Stimulated activated CD4-positive, alpha-beta T cell treated with anti-CD3 and anti-CD28 coated beads, Interleukin-12 subunit alpha, Interleukin-12 subunit beta, amount 100 ng/mL, for 24 hours (primary cell): ENCODE results near the gene CLHC1.

ENCODE experiments used
- DNase-seq, 2 experiments: peaks; one replicate each; pipeline ENCODE4 v3.0.0-alpha.2; 2020; ENCODE audit warnings: low read depth in 2 of 2

CLHC1 gene

GRCh38 chr2:55169359-55169758, 62.7 kb downstream of the CLHC1 start:
- no peak for DNase-seq

GRCh38 chr2:55168221-55169154, 63.6 kb downstream of the CLHC1 start:
- no peak for DNase-seq

- no peak for DNase-seq
Measured at GRCh38 chr2:55165626-55166025, 66.5 kb downstream of the CLHC1 start.

- DNase-seq: no peak
Measured at GRCh38 chr2:55164534-55165480, 67.3 kb downstream of the CLHC1 start.

- DNase-seq: no peak
Measured at GRCh38 chr2:55163941-55164390, 68.1 kb downstream of the CLHC1 start.

- no peak for DNase-seq
Measured at GRCh38 chr2:55163274-55163721, 68.8 kb downstream of the CLHC1 start.

DNA sequence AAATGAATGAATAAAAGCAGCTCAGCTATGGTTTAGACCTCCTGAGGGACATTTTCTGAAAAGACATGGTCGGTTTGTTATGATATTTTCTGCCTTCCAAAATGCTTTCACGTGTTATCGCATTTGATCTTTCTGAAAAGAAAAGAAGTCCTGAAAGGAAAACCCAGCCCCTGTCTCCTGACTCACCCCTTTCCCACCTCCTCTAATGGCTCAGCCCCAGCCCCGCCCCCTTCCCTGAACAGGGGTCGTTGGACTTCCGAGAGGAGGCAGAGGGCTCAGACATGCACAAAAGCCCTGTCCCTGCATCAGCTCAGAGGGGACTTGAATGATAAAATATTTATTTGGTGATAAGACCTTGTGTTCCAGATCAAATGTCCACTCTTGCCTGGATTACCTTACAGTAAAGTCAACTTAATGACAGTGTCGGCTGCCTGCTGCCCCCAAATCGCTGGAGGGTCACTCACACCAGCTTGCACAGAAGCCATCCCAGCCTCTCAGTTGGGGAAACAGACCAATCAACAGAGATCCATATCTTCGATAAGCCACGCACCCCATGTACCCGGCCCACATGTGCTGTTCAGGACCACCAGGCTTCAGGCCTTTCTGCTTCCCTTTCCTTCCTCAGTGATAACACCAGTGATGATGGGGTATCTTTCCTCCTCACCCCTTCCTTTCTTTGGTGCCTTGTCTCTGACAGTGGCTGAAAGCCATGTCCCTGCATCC, 69.6 kb downstream of the CLHC1 start:
- DNase-seq: no peak

GRCh38 chr2:55161295-55162210, 70.5 kb downstream of the CLHC1 start:
- no peak for DNase-seq

DNA sequence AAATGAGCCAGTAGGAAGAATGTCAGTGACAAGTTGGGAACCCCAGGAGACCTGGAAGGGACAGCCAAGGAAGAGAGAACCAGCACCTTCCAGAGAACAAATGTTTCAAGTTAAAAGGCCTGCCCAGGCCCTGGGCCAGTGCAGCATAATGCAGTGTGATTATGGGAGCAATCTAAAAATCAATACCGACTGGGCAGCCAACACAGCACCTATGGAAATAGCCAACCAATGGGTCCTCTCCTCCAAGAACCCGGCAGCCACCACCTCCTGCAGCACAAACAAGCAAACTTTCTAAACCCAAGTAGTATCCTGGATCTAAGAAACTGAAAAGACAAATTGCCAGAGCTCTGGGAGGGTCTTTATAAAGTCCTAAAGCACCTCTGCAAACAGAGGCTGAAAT, 71.7 kb downstream of the CLHC1 start:
- no peak for DNase-seq

GRCh38 chr2:55159752-55160151, 72.3 kb downstream of the CLHC1 start:
- no peak for DNase-seq

- DNase-seq: no peak
Measured at GRCh38 chr2:55159037-55159651, 72.9 kb downstream of the CLHC1 start.

DNA sequence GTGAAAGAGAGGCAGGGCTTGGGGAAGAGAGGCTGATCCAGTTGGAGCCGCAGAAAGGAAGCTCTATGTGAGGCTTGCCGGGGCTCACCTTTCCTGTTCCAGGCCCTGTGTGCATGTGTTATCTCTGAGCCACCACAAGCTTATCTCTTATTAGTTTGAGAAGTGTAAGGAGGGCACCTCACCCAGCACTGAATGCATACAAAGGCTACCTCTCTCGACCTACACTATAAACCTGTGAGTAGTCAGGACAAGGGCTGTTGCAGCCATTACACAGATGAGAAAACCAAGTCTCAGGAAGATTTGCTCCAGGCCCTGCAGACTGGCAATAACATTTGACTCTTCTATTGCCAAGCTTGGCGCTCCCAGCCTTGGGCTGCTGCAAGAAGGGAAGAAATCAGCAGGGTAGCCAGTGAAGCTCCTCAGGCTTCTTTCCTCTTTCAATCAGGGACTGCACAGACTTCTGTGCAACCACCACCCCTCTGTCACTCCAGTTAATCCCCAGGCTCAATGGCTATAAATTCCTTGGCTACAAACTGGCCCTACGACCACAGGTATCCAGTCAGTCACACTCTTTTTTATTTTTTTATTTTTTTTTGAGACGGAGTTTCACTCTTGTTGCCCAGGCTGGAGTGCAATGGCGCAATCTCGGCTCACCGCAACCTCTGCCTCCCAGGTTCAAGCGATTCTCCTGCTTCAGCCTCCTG, 73.8 kb downstream of the CLHC1 start:
- DNase-seq: no peak

DNA sequence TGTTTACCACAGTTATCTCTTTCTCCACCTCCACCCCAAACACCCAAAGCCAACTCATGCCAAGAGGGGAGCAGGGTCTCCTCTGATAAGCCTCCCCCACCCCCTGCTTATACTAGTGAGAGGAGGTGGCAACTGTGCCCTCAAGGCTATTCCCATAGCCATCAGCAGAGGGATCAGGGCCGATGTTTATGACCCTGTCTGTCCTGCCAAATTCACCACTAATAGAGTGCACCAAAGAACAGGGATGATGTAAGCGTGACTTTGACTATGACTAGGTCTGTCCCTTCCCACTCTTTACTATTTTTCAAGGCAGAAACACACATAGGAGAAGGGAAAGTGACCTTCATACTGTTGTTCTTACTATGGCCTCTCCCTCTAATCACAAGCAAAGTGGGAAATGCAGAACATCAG, 74.6 kb downstream of the CLHC1 start:
- no peak for DNase-seq

- no peak for DNase-seq
Measured at GRCh38 chr2:55156984-55157383, 75.1 kb downstream of the CLHC1 start.

- no peak for DNase-seq
Measured at GRCh38 chr2:55156326-55156725, 75.8 kb downstream of the CLHC1 start.

DNA sequence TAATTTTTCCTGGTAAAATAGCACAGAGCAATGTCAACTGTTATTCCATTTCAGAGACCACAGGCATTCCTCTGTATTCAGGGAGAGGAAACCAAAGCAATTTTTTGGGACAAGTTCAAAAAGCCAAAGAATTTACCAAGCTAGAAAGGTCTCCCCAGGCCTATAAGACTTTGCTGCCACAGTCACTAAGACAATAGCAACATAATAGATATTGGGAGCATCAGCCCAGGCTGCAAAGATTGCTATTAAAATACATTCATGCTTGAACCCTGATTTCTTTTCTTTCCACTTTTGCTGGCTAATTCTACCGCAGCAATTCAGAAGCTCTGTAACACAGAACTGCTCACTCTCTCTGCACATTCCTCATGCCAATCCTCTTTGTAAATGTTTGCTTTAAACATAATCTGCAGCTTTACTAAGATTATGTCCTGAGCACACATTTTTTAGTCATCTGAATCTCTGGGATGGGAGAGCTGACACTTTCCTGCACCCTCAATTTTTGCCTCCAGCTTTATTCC, 76.3 kb downstream of the CLHC1 start:
- no peak for DNase-seq

GRCh38 chr2:55155206-55155605, 76.9 kb downstream of the CLHC1 start:
- no peak for DNase-seq

DNA sequence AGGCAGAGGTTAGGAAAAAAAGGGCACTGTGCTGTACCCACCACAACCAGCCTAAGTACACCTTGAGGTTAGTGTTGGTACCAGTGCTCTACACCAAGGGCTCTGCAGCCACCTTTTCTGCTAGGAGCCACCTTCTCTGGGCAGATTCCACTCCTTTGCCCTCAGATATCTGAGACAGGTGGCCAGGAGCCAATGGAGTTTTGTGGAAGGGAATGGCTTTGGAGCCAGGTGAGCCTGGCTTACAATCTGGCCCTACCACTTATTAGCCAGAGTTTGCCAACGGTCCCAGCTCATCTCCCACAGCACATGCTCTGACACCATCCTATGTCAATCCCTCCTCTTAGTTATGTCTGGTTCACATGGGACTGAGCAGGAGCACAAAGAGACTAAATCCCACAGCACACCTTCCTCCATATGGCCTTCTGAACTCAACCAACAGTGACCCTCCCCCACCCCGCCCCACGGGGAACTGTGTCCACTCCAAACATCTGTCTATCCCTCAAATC, 77.5 kb downstream of the CLHC1 start:
- no peak for DNase-seq
